ENCODE results near the gene FIGN.

DNA sequence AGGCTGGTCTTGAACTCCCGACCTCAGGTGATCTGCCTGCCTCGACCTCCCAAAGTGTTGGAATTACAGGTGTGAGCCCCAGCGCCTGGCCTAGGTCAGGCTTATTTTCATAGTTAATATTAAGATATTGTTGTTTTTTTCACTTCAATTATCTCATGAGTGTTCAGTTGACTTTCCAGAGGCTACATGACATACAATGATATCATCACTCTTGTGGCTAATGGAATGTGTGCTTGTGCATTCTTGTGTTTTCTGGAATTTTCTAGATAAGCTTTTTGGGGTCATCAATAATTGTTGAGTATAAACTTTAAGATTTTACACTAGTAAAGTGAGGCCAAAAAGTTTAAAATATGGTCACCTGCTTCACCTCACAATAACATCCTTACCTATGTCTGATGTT is 180.9 kb downstream of the FIGN start:
- TF ChIP-seq POLR2AphosphoS5 (IDR thresholded peaks at IDR 0.05; ENCODE audit: borderline replicate concordance, low read depth, low read length), result no peak
- no peak for TF ChIP-seq EZH2 (IDR thresholded peaks at IDR 0.05)
- no peak for TF ChIP-seq FOXP2 (optimal IDR thresholded peaks at IDR 0.05; ENCODE audit: control extremely low read depth, extremely low read length, insufficient read depth)

Data from SK-N-MC (cell line).